Stimulated activated memory B cell treated with anti-CD40 and anti-IgM and Interleukin-4, amounts not matched to agents 10 μg/mL and 1 μg/mL and 100 μg/mL, for 72 hours (primary cell): Measurements from ENCODE around the gene OCIAD1.
"Not testable (repeated sequence)": the region's sequence is repeated elsewhere in the genome, so short reads cannot be mapped to it uniquely, and the experiment has no call there.

Source experiments
- ATAC-seq: fragments of 150-1000 bp; cut with Tn5 transposase; 2 replicates; pipeline ENCODE4 v1.10.0; 2021
- H3K27ac Mint-ChIP-seq: one replicate; pipeline ENCODE4 v1.8.0; 2022; ENCODE audit warnings: mild to moderate bottlenecking, mixed read lengths
- H3K27me3 Mint-ChIP-seq: one replicate; pipeline ENCODE4 v1.8.0; 2022; ENCODE audit warnings: mixed read lengths
- H3K36me3 Mint-ChIP-seq: one replicate; pipeline ENCODE4 v1.8.0; 2022; ENCODE audit warnings: mixed read lengths
- H3K4me1 Mint-ChIP-seq: one replicate; pipeline ENCODE4 v1.8.0; 2022; ENCODE audit warnings: mixed read lengths
- H3K4me3 Mint-ChIP-seq: one replicate; pipeline ENCODE4 v1.8.0; 2022; ENCODE audit warnings: mild to moderate bottlenecking, moderate library complexity, mixed read lengths
- H3K9me3 Mint-ChIP-seq: one replicate; pipeline ENCODE4 v1.8.0; 2022; ENCODE audit warnings: mixed read lengths

OCIAD1 gene

GRCh38 chr4:48801016-48801715, 29.7 kb upstream of the OCIAD1 start:
- H3K4me3 Mint-ChIP-seq, result no peak overlapping the region
- H3K4me1 Mint-ChIP-seq, result peaks cover 14% of the 10 kb centered on the region
- H3K27me3 Mint-ChIP-seq, result no peaks in the 10 kb centered on the region
- no peaks in the 10 kb centered on the region for H3K36me3 Mint-ChIP-seq
- H3K9me3 Mint-ChIP-seq, result no peaks in the 10 kb centered on the region
- no peak for ATAC-seq
- H3K27ac Mint-ChIP-seq, result no peak overlapping the region

GRCh38 chr4:48804584-48805301, 26.1 kb upstream of the OCIAD1 start:
- no peak overlapping the region for H3K4me3 Mint-ChIP-seq
- no peaks in the 10 kb centered on the region for H3K36me3 Mint-ChIP-seq
- no peaks in the 10 kb centered on the region for H3K27me3 Mint-ChIP-seq
- no peak for ATAC-seq
- H3K4me1 Mint-ChIP-seq, result peaks cover 7% of the 10 kb centered on the region
- H3K27ac Mint-ChIP-seq, result no peak overlapping the region
- H3K9me3 Mint-ChIP-seq, result peaks cover 3% of the 10 kb centered on the region

- ATAC-seq, result no peak
- H3K27me3 Mint-ChIP-seq, result no peaks in the 10 kb centered on the region
- H3K9me3 Mint-ChIP-seq, result peaks cover 3% of the 10 kb centered on the region
- no peak overlapping the region for H3K27ac Mint-ChIP-seq
- no peaks in the 10 kb centered on the region for H3K36me3 Mint-ChIP-seq
- H3K4me1 Mint-ChIP-seq, result peaks cover 17% of the 10 kb centered on the region
- no peak overlapping the region for H3K4me3 Mint-ChIP-seq
Observed at GRCh38 chr4:48812866-48813265, 18.0 kb upstream of the OCIAD1 start.

DNA sequence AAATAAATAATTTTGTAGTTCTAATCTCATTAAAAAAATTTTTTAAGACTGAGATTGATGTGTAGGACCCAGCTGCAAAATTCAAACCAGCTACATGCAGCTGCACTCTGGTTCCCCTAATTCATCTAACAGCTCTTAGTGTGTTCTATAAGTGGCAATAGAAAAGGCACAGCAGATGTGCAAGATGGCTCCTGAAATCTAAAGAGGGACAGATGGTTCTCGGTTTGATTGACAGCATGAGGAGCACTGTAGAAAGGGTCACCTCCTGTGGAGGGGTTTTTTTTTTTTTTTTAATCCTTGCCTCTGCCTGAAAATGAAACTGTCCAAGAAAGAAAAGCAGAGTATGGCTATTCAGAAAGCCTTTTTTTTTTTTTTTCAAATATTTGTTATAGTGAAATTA, 16.9 kb upstream of the OCIAD1 start:
- H3K9me3 Mint-ChIP-seq, result no peaks in the 10 kb centered on the region
- no peaks in the 10 kb centered on the region for H3K27me3 Mint-ChIP-seq
- ATAC-seq, result no peak
- no peak overlapping the region for H3K4me3 Mint-ChIP-seq
- H3K27ac Mint-ChIP-seq, result no peak overlapping the region
- H3K4me1 Mint-ChIP-seq, result peaks cover 17% of the 10 kb centered on the region
- no peaks in the 10 kb centered on the region for H3K36me3 Mint-ChIP-seq

GRCh38 chr4:48815483-48815882, 15.4 kb upstream of the OCIAD1 start:
- no peak for ATAC-seq
- Mint-ChIP-seq H3K4me3 (no peak overlapping the region), H3K27me3 (no peaks in the 10 kb centered on the region), H3K27ac (peak overlapping the region; percentile 4), H3K4me1 (peaks cover 22% of the 10 kb centered on the region), H3K9me3 (peaks cover 8% of the 10 kb centered on the region), H3K36me3 (no peaks in the 10 kb centered on the region)

GRCh38 chr4:48816297-48816696, 14.6 kb upstream of the OCIAD1 start:
- ATAC-seq, result not testable (repeated sequence)

DNA sequence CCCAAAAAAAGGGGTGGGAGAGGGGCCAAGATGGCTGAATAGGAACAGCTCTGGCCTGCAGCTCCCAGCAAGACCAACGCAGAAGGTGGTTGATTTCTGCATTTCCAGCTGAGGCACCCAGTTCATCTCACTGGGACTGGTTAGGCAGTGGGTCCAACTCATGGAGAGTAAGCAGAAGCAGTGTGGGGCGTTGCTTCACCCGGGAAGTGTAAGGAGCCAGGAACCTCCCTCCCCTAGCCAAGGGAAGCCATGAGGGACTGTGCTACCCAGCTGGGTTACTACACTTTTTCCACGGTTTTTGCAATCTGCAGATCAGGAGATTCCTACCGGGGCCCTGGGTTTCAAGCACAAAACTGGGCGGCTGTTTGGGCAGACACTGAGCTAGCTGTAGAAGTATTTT, 13.9 kb upstream of the OCIAD1 start:
- H3K9me3 Mint-ChIP-seq, result peaks cover 9% of the 10 kb centered on the region

More at GRCh38 chr4:48816297-48816696, 14.6 kb upstream of the OCIAD1 start:
- H3K36me3 Mint-ChIP-seq, H3K27me3 Mint-ChIP-seq, H3K4me3 Mint-ChIP-seq, H3K9me3 Mint-ChIP-seq: not testable (repeated sequence)
- peaks cover 28% of the 10 kb centered on the region for H3K4me1 Mint-ChIP-seq
- H3K27ac Mint-ChIP-seq, result peak overlapping the region; percentile 4

DNA sequence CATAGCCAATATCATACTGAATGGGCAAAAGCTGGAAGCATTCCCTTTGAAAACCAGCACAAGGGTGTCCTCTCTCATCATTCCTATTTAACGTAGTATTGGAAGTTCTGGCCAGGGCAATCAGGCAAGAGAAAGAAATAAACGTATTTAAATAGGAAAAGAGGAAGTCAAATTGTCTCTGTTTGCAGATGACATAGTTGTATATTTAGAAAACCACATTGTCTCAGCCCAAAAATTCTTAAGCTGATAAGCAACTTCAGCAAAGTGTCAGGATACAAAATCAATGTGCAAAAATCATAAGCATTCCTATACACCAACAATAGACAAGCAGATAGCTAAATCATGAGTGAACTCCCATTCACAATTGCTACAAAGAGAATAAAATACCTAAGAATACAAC, 9.5 kb upstream of the OCIAD1 start:
- H3K36me3 Mint-ChIP-seq, ATAC-seq, H3K4me3 Mint-ChIP-seq, H3K27ac Mint-ChIP-seq, H3K9me3 Mint-ChIP-seq, H3K27me3 Mint-ChIP-seq: not testable (repeated sequence)
- peaks cover 18% of the 10 kb centered on the region for H3K4me1 Mint-ChIP-seq

More for the DNA sequence above, 13.9 kb upstream of the OCIAD1 start:
- Mint-ChIP-seq H3K4me3 (no peak overlapping the region), H3K27ac (no peak overlapping the region), H3K27me3 (no peaks in the 10 kb centered on the region), H3K4me1 (peaks cover 28% of the 10 kb centered on the region), H3K36me3 (no peaks in the 10 kb centered on the region)
- ATAC-seq, result no peak

DNA sequence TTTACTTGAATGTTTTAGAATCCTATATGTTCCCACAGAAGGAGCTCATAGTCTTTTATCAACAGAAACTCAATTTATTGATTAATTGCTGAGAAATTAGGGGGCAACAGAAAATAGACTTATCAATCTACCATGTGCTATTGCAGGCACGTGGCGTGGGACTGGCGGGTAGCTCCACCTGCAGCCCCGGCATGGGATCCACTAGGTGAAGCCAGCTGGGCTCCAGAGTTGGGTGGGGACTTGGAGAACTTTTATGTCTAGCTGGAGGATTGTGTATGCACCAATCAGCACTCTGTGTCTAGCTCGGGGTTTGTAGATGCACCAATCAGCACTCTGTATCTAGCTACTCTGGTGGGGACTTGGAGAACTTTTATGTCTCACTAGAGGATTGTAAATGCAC, 3.3 kb upstream of the OCIAD1 start:
- Mint-ChIP-seq H3K36me3 (peaks cover 5% of the 10 kb centered on the region), H3K27ac (no peak overlapping the region), H3K9me3 (no peaks in the 10 kb centered on the region), H3K4me1 (peaks cover 11% of the 10 kb centered on the region), H3K4me3 (no peak overlapping the region), H3K27me3 (peaks cover 9% of the 10 kb centered on the region)
- ATAC-seq, result no peak

DNA sequence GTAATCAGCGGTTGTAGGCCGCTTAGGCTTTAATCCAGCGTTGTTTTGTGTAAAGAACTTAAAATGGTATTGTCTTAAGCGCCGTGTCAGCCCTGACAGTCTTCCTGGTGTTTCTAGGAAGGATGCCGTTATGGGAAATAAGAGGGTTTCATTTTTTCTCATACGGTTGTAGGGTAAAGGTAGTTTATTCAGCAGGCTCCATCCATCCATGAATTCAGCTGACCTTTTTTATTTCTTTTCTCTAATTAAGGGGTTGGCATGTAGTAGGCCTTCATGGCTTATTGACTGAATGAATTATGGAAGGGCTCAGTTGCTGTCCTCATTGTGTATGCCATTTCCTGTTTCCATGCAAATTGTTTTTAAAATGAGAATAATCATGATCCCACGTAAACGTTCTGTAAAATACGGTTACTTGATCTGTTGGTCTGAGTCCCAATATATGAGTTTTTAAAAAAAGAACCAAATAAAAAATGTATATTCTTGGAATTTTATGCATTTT, 693 bp downstream of the OCIAD1 start:
- Mint-ChIP-seq H3K36me3 (peaks cover 18% of the 10 kb centered on the region), H3K4me3 (peak overlapping the region; percentile 98), H3K9me3 (no peaks in the 10 kb centered on the region), H3K27ac (peak overlapping the region; percentile 100), H3K27me3 (no peaks in the 10 kb centered on the region), H3K4me1 (peaks cover 16% of the 10 kb centered on the region)
- no peak for ATAC-seq

GRCh38 chr4:48832571-48832970, 1.7 kb downstream of the OCIAD1 start:
- H3K27me3 Mint-ChIP-seq, result no peaks in the 10 kb centered on the region
- peak overlapping the region; percentile 15 for H3K4me3 Mint-ChIP-seq
- no peaks in the 10 kb centered on the region for H3K9me3 Mint-ChIP-seq
- H3K36me3 Mint-ChIP-seq, result peaks cover 25% of the 10 kb centered on the region
- peak overlapping the region; percentile 100 for H3K27ac Mint-ChIP-seq
- peaks cover 16% of the 10 kb centered on the region for H3K4me1 Mint-ChIP-seq
- ATAC-seq, result no peak

GRCh38 chr4:48836658-48837057, 5.8 kb downstream of the OCIAD1 start:
- H3K9me3 Mint-ChIP-seq, result no peaks in the 10 kb centered on the region
- H3K4me3 Mint-ChIP-seq, result no peak overlapping the region
- no peak overlapping the region for H3K27ac Mint-ChIP-seq
- no peaks in the 10 kb centered on the region for H3K27me3 Mint-ChIP-seq
- peaks cover 5% of the 10 kb centered on the region for H3K4me1 Mint-ChIP-seq
- H3K36me3 Mint-ChIP-seq, result peaks cover 38% of the 10 kb centered on the region
- no peak for ATAC-seq

DNA sequence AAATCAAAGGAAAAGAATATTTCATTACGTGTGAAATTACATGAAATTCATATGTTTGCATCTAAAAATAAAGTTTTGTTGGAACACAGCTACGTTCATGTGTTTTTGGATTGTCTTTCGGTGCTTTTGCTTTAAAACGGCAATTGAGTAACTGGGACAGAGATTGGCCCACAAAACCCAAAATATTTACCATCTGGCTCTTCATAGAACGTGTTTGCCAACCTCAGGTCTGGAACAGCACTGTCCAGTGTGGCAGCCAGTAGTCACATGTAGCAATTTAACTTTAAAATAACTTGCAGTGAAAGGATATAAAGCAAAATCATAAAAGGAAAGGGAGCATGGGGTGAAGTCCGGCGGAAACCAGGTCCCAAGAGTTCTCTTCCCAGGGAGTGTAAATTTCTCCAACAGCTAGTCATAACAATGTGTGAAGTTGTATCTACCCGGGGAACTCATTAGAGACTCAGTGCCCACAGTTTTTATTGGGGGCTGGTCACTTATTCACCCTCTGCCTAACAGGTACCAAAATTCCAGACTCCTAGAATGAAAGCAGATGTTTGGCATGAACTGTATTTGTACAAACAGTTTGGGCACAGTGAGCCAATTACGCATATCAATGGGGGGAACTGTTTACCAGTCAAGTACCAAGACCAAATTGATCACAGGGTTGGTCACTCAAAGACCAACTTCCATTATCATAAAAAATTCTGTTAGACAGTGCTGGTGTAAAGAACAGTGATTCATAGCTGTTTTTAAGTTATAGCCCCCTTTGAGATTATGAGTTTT, 10.3 kb downstream of the OCIAD1 start:
- H3K27me3 Mint-ChIP-seq, result no peaks in the 10 kb centered on the region
- H3K36me3 Mint-ChIP-seq, result peaks cover 62% of the 10 kb centered on the region
- no peak for ATAC-seq
- no peaks in the 10 kb centered on the region for H3K9me3 Mint-ChIP-seq
- no peak overlapping the region for H3K27ac Mint-ChIP-seq
- H3K4me3 Mint-ChIP-seq, result no peak overlapping the region
- H3K4me1 Mint-ChIP-seq, result peaks cover 4% of the 10 kb centered on the region

DNA sequence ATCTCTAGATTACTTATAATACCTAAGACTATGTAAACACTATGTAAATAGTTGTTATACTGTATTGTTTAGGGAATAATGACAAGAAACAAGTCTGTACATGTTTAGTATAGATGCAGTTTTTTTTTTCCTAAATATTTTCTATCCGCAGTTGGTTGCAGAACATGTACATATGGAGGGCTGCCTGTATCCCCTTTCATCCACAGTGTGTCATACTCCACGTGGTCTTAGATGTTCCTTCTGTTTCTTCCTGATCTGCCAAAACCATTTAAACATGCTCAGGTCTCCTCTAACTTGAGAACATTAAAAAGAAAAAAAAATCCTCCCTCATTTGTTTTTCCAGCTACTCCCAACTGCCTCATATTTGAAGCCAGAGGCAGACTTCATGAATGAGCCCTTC, 14.0 kb downstream of the OCIAD1 start:
- H3K27me3 Mint-ChIP-seq, result no peaks in the 10 kb centered on the region
- ATAC-seq, result no peak
- no peak overlapping the region for H3K4me3 Mint-ChIP-seq
- H3K27ac Mint-ChIP-seq, result no peak overlapping the region
- no peaks in the 10 kb centered on the region for H3K4me1 Mint-ChIP-seq
- H3K36me3 Mint-ChIP-seq, result peaks cover 66% of the 10 kb centered on the region
- no peaks in the 10 kb centered on the region for H3K9me3 Mint-ChIP-seq

- not testable (repeated sequence) for ATAC-seq, H3K9me3 Mint-ChIP-seq, H3K4me1 Mint-ChIP-seq, H3K4me3 Mint-ChIP-seq, H3K27ac Mint-ChIP-seq, H3K27me3 Mint-ChIP-seq
- H3K36me3 Mint-ChIP-seq, result peaks cover 65% of the 10 kb centered on the region
Observed at GRCh38 chr4:48848799-48849198, 17.9 kb downstream of the OCIAD1 start.
